Kidney epithelial cell (primary cell): ENCODE measurements around the gene KISS1. TPM values are rescaled to one million over a fixed set of nuclear protein-coding genes. Genes with fewer than 3 reads are reported as not detected.

Source experiments
- DNase-seq: peaks from one replicate; pipeline ENCODE4 v3.0.0-alpha.2; 2010; ENCODE audit warnings: low read depth
- H3K27me3 ChIP-seq: 2 replicates; pipeline ENCODE4 v1.6.0; 2011; ENCODE audit warnings: low read length; ENCODE audit not compliant: control insufficient read depth, insufficient read depth
- H3K36me3 ChIP-seq: 2 replicates; pipeline ENCODE4 v1.5.1; 2011; ENCODE audit warnings: low read length; ENCODE audit not compliant: control insufficient read depth, insufficient read depth
- H3K4me3 ChIP-seq: 2 replicates; pipeline ENCODE4 v1.5.1; 2011; ENCODE audit warnings: low read depth, mild to moderate bottlenecking, control low read depth, low read length
- CTCF ChIP-seq: IDR thresholded peaks from 2 replicates; pipeline ENCODE4 v1.5.1; 2011; ENCODE audit warnings: mild to moderate bottlenecking, moderate library complexity, low read length, control low read depth, inconsistent platforms; ENCODE audit not compliant: insufficient read depth, poor library complexity, severe bottlenecking
- total RNA-seq: library from RNA; depleted of rRNA; stranded (reverse); fragments of >200 nt; gene quantifications from 2 replicates; pipeline ENCODE4 v1.2.3, GENCODE V29; 2015

KISS1 gene
- total RNA-seq, 1 donor from 2014 or later: 3.9 TPM

- Histone ChIP-seq H3K4me3 (no peak overlapping the region), H3K36me3 (no peaks in the 10 kb centered on the region), H3K27me3 (no peaks in the 10 kb centered on the region)
- TF ChIP-seq CTCF: no peak
- DNase-seq: no peak
These were observed 51.2 kb downstream of the KISS1 start for GRCh38 chr1:204145033-204145504.

GRCh38 chr1:204143276-204144041 is 52.8 kb downstream of the KISS1 start:
- H3K4me3 ChIP-seq: no peak overlapping the region
- no peak for DNase-seq
- TF ChIP-seq CTCF: no peak
- no peaks in the 10 kb centered on the region for H3K27me3 ChIP-seq
- H3K36me3 ChIP-seq: no peaks in the 10 kb centered on the region

- DNase-seq: no peak
- H3K27me3 ChIP-seq: no peaks in the 10 kb centered on the region
- no peak for TF ChIP-seq CTCF
- no peaks in the 10 kb centered on the region for H3K36me3 ChIP-seq
- H3K4me3 ChIP-seq: no peak overlapping the region
These were observed 54.0 kb downstream of the KISS1 start for GRCh38 chr1:204142032-204142974.

- Histone ChIP-seq H3K27me3 (no peaks in the 10 kb centered on the region), H3K4me3 (no peak overlapping the region), H3K36me3 (no peaks in the 10 kb centered on the region)
- DNase-seq: no peak
- no peak for TF ChIP-seq CTCF
These were observed 55.2 kb downstream of the KISS1 start for GRCh38 chr1:204141131-204141530.

Other genes starting within 250 kb of the KISS1 start
- 8.2 and 9.8 TPM in 2 replicates for gene SOX13, start 123.4 kb downstream of the KISS1 start, total RNA-seq
- gene ETNK2, start 44.4 kb downstream of the KISS1 start, total RNA-seq: 19.0 and 29.5 TPM in 2 replicates
- 5.2 and 9.1 TPM in 2 replicates for gene REN, start 30.2 kb downstream of the KISS1 start, total RNA-seq
- gene GOLT1A, start 17.5 kb upstream of the KISS1 start, total RNA-seq: 5.0 and 9.2 TPM in 2 replicates
- 15.4 and 48.9 TPM in 2 replicates for gene PLEKHA6, start 163.4 kb upstream of the KISS1 start, total RNA-seq
- gene PPP1R15B, start 215.3 kb upstream of the KISS1 start, total RNA-seq: 42.1 and 43.8 TPM in 2 replicates